Measurements from ENCODE around the gene CDKAL1.

The CDKAL1 gene

DNA sequence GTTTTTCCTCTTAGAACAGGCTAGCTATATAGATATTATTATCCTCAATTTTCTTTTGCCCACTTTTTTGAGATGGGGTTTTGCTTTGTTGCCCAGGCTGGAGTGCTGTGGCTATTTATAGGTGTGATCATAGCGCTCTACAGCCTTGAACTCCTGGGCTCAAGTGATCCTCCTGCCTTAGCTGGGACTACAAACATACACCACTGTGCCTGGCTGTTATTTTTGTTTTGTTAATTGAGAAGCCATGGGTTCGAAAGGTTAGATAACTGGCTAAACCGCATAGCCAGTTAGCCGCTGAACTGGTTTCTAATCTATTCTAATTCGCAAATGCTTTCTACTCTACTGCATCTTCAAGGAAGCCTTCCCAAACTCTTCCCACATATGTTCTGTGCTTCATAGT is 425.8 kb downstream of the CDKAL1 start:
- no peak overlapping the region for H3K27ac ChIP-seq
- TF ChIP-seq, protein P1, sequence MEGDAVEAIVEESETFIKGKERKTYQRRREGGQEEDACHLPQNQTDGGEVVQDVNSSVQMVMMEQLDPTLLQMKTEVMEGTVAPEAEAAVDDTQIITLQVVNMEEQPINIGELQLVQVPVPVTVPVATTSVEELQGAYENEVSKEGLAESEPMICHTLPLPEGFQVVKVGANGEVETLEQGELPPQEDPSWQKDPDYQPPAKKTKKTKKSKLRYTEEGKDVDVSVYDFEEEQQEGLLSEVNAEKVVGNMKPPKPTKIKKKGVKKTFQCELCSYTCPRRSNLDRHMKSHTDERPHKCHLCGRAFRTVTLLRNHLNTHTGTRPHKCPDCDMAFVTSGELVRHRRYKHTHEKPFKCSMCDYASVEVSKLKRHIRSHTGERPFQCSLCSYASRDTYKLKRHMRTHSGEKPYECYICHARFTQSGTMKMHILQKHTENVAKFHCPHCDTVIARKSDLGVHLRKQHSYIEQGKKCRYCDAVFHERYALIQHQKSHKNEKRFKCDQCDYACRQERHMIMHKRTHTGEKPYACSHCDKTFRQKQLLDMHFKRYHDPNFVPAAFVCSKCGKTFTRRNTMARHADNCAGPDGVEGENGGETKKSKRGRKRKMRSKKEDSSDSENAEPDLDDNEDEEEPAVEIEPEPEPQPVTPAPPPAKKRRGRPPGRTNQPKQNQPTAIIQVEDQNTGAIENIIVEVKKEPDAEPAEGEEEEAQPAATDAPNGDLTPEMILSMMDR (conservative IDR thresholded peaks at IDR 0.05), result no peak

DNA sequence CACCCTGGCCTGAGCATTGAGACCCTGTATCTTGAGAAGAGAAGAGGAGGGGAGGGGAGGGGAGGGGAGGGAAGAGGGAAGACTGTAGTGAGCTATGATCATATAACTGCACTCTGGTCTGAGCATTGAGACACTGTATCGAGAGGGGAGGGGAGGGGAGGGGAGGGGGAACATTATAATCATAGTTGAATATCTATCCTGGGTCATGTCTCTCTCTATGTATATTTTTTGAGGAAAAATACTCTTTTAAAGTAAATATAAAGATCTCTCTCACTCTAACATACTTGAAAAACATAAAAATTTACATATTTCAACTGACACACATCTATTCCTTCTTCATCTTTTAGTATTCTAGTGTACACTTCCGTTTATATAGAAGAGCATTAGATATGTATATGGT is 431.0 kb downstream of the CDKAL1 start:
- H3K27ac ChIP-seq, result no peak overlapping the region
- TF ChIP-seq, protein P1 (conservative IDR thresholded peaks at IDR 0.05), result no peak

DNA sequence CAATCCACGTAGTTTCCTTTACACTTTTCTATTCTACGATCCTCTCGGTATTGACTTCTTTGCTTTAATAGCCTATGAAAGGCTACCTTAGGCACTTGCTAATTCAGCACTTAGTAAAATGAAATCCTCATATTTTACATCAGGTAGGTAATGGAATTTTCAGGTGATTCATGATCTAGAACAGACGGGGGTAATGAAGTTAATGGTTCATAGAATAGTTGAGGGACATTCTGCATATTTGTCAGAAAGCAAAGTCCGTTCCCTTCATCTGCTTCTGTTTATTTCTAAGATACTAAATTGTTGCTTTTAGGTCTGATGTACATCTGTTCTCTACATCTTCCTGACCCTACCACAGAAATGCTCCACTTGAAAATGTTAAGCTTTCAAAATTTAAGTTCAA is 431.7 kb downstream of the CDKAL1 start:
- TF ChIP-seq, protein P1 (conservative IDR thresholded peaks at IDR 0.05), result no peak
- H3K27ac ChIP-seq, result no peak overlapping the region

DNA sequence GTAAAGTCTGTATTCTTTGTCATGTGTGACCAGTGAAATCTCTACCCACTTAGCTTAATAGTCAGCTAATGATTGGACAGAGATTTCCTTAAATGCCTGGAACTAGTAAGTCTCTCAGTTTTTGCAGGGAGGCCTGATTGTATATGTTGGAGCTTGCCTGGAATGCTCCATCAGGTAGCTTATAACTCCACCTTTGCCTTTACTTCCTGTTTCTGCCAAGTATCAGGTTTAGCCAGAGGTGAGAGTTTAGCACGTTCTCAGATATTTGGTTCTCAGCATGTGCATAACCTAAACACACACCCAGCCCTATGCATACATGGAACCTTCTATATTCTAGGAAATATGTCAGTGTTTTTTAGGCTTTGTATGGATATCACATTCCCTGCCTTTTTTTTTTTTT is 435.3 kb downstream of the CDKAL1 start:
- TF ChIP-seq, protein P1 (conservative IDR thresholded peaks at IDR 0.05), result no peak
- no peak overlapping the region for H3K27ac ChIP-seq

DNA sequence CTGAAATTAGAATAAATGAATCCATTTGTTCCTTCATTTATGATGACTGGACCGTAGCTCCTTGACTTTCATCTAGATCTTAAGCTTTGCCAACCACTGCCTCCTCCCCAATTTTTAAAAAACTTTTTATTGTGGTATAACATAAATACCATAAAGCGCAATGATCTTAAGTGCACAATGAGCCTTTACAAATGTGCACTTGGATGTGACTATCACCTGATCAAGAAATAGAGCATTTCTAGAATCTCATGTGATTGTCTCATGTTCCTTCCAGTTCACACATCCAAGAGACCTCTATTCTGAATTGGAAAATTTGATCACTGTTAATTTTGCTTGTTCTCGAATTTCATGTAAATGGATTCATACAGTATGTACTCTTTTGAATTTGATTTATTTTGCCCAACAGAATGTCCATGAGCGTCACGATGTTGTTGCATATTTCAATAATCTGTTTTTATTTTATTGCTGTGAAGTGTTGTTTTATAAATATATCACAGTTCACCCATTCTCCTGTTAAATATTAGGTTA is 442.2 kb downstream of the CDKAL1 start:
- TF ChIP-seq, protein P1 (conservative IDR thresholded peaks at IDR 0.05), result no peak
- H3K27ac ChIP-seq, result no peak overlapping the region

DNA sequence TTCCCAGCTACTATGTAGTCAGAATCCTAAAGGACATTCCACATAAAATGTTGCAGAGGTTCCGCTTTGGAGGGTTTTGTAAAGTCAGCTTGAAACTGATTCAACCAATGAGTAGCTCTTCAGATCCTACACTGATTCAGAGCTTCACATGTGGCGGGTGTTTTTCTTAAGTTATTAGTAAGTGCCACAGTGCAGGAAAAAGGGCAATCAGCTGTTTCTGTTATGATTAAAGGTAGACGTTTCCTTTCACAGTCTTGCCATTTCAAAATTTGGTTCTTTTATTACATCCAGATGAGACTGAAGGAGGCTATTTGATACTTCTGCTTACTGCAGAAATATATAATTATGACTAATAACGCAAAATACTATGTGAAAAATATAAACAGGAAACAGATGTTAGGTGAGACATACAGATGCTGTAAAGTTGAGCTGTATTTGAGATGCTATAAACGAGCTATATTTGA is 443.9 kb downstream of the CDKAL1 start:
- TF ChIP-seq, protein P1 (conservative IDR thresholded peaks at IDR 0.05), result no peak
- H3K27ac ChIP-seq, result no peak overlapping the region

DNA sequence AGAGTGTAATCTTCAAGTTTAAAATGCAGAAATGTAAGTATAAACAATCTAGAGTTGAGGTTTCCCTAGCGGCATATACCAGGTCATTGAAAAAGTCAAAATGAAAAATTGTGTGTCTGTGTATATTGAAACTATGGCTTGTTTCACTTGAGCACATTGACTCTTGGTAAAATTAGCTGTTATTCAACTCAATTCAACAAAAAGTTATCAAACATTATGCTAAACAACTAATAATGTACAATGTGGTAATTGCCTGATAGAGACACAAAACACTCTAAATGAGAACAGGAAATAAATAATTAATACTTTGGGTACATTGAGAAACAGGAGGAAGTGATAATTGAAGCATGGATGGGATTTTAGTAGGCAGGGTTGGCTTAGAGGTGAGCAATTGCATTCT is 444.8 kb downstream of the CDKAL1 start:
- TF ChIP-seq, protein P1 (conservative IDR thresholded peaks at IDR 0.05), result no peak
- no peak overlapping the region for H3K27ac ChIP-seq
